HCT116 (cell line): ENCODE measurements around the gene ACCS.

Source experiments
- CEBPB ChIP-seq: IDR thresholded peaks from 2 replicates; pipeline ENCODE4 v1.6.1; 2012; ENCODE audit warnings: low read depth
- CTCF ChIP-seq, 3 experiments: fragments of 200-600 bp in 1 of 3; sonication (generic) in 1 of 3; IDR thresholded peaks in 2 of 3; conservative IDR thresholded peaks in 1 of 3; 2 replicates each; pipeline ENCODE4 v1.5.1; 2012 to 2017; ENCODE audit warnings: low read depth in 2 of 3, low read length in 2 of 3, antibody characterized with exemption in 1 of 3, borderline replicate concordance in 1 of 3, control low read depth in 1 of 3, mild to moderate bottlenecking in 1 of 3, mixed read lengths in 1 of 3, mixed run types in 1 of 3, moderate library complexity in 1 of 3; ENCODE audit not compliant: insufficient read depth in 1 of 3
- POLR2A ChIP-seq: IDR thresholded peaks from 2 replicates; pipeline ENCODE4 v1.7.0; 2011; ENCODE audit warnings: borderline replicate concordance; ENCODE audit not compliant: insufficient read depth, insufficient read length; ENCODE audit errors: extremely low read depth
- POLR2AphosphoS5 ChIP-seq: IDR thresholded peaks from 2 replicates; pipeline ENCODE4 v1.6.1; 2011; ENCODE audit warnings: mild to moderate bottlenecking, low read depth, low read length, moderate library complexity
- SP1 ChIP-seq: IDR thresholded peaks from 2 replicates; pipeline ENCODE4 v1.6.1; 2012; ENCODE audit warnings: low read depth
- ZBTB33 ChIP-seq: IDR thresholded peaks from 2 replicates; pipeline ENCODE4 v1.6.1; 2011; ENCODE audit warnings: mild to moderate bottlenecking, low read length, moderate library complexity; ENCODE audit not compliant: insufficient replicate concordance; ENCODE audit errors: extremely low read depth

GRCh38 chr11:44031549-44031948 lies 34.5 kb upstream of the ACCS start:
- TF ChIP-seq CTCF (IDR thresholded peaks at IDR 0.05 in 2 of 3, conservative IDR thresholded peaks at IDR 0.05 in 1 of 3; ENCODE audit: borderline replicate concordance in 1 of 3, insufficient read depth in 1 of 3, low read depth in 2 of 3, low read length in 2 of 3) (no peak), SP1 (no peak), ZBTB33 (no peak), POLR2A (no peak), POLR2AphosphoS5 (no peak), CEBPB (no peak)
